Measurements from ENCODE around the gene ZNF99.

- TF ChIP-seq EP300 (IDR thresholded peaks at IDR 0.05) (no peak), CTCF (IDR thresholded peaks at IDR 0.05) (no peak), POLR2A (IDR thresholded peaks at IDR 0.05) (no peak), POLR2AphosphoS5 (IDR thresholded peaks at IDR 0.05) (no peak)
Measured at GRCh38 chr19:22814124-22814523, 30.2 kb upstream of the ZNF99 start.

Measured in suprapubic skin (tissue), 4 donors.